H1 (cell line): ENCODE results near the gene THPO. TPM values are rescaled to one million over a fixed set of nuclear protein-coding genes. Genes with fewer than 3 reads are reported as not detected.

Source experiments
- CBX8 ChIP-seq: fragments of 300-800, 300-1000 bp; sonication (generic); IDR thresholded peaks from 2 replicates; pipeline ENCODE4 v1.7.1; 2016; ENCODE audit warnings: low read depth, low read length, borderline replicate concordance
- CHD1 ChIP-seq: IDR thresholded peaks from 2 replicates; pipeline ENCODE4 v1.6.1; 2012; ENCODE audit warnings: low read depth, low read length, improper control_type of control experiment
- CHD7 ChIP-seq: fragments of 300-600 bp; sonication (generic); IDR thresholded peaks from 2 replicates; pipeline ENCODE4 v1.7.1; 2012; ENCODE audit warnings: low read length, moderate library complexity, mild to moderate bottlenecking, inconsistent platforms; ENCODE audit not compliant: insufficient replicate concordance
- EZH2 ChIP-seq: fragments of 200-600 bp; sonication (generic); IDR thresholded peaks from 2 replicates; pipeline ENCODE4 v1.7.1; 2012; ENCODE audit warnings: low read depth, mild to moderate bottlenecking, moderate library complexity, low read length, inconsistent platforms; ENCODE audit not compliant: severe bottlenecking
- KDM4A ChIP-seq: IDR thresholded peaks from one replicate; pipeline ENCODE4 v1.7.1; 2012; ENCODE audit warnings: low read depth, mild to moderate bottlenecking, moderate library complexity, low read length, inconsistent platforms; ENCODE audit not compliant: severe bottlenecking
- polyA plus RNA-seq, 7 experiments: library from polyadenylated mRNA; depleted of rRNA in 3 of 7; stranded (reverse) in 5 of 7; unstranded in 2 of 7; fragments of >200 nt in 5 of 7; fragments of 200-250 nt in 2 of 7; gene quantifications; 1 replicate in 5 of 7; 2 replicates in 1 of 7; 4 replicates in 1 of 7; pipeline versions ENCODE4 v1.2.1 to v1.2.3, GENCODE V29; 2011 to 2013; ENCODE audit warnings: missing spikeins in 2 of 7, mixed read lengths in 2 of 7
- total RNA-seq: library from RNA; stranded (reverse); fragmentation: NEBNext Ultra II Directional; extraction: Animal tissue kit (Norgen Biotek cat#: 25700); gene quantifications from 2 replicates; pipeline ENCODE4 v1.2.1, GENCODE V29; 2021
- TF ChIP-seq, protein P1 (sequence below), 3 experiments: IDR thresholded peaks; 1 replicate in 2 of 3; 2 replicates in 1 of 3; pipeline versions ENCODE4 v1.5.1 to v1.6.1; 2011; ENCODE audit warnings: low read length in 3 of 3, mild to moderate bottlenecking in 3 of 3, inconsistent platforms in 2 of 3, low read depth in 1 of 3, moderate library complexity in 1 of 3; ENCODE audit not compliant: insufficient read depth in 1 of 3; ENCODE audit errors: control extremely low read depth in 1 of 3

The THPO gene
- total and polyA plus RNA-seq, 2 of the 8 experiments (the other 6 are each of a cell fraction or from before 2014, with no cell fraction given), result 0.82 to 1.2 TPM

GRCh38 chr3:184362668-184363546, 15.1 kb downstream of the THPO start (continued):
- TF ChIP-seq CHD7, result no peak
- TF ChIP-seq, protein P1, sequence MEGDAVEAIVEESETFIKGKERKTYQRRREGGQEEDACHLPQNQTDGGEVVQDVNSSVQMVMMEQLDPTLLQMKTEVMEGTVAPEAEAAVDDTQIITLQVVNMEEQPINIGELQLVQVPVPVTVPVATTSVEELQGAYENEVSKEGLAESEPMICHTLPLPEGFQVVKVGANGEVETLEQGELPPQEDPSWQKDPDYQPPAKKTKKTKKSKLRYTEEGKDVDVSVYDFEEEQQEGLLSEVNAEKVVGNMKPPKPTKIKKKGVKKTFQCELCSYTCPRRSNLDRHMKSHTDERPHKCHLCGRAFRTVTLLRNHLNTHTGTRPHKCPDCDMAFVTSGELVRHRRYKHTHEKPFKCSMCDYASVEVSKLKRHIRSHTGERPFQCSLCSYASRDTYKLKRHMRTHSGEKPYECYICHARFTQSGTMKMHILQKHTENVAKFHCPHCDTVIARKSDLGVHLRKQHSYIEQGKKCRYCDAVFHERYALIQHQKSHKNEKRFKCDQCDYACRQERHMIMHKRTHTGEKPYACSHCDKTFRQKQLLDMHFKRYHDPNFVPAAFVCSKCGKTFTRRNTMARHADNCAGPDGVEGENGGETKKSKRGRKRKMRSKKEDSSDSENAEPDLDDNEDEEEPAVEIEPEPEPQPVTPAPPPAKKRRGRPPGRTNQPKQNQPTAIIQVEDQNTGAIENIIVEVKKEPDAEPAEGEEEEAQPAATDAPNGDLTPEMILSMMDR (IDR thresholded peaks at IDR 0.05; ENCODE audit: control extremely low read depth in 1 of 3, insufficient read depth in 1 of 3, low read depth in 1 of 3, low read length in 3 of 3), result peak in 2 of 3 experiments; percentile 57 to 65; a peak in 3 of 4 replicates
- TF ChIP-seq CBX8, result no peak
- TF ChIP-seq EZH2, result no peak
- no peak for TF ChIP-seq CHD1
- TF ChIP-seq KDM4A, result peak; percentile 74
